ENCODE data around the gene FGD4. TPM values are rescaled to one million over a fixed set of nuclear protein-coding genes. Genes with fewer than 3 reads are reported as not detected.

Gene FGD4
- total RNA-seq, 1 experiment from 2014 or later = 54.3 TPM

- Histone ChIP-seq H3K56ac (ENCODE audit: insufficient read length, low read depth, low read length) (no peak overlapping the region), H3K4me1 (ENCODE audit: insufficient read depth, low read length) (no peaks in the 10 kb centered on the region), H4K8ac (replicated peaks; ENCODE audit: insufficient read length, low read depth, low read length) (no peak overlapping the region), H3K18ac (ENCODE audit: insufficient read length, low read depth, low read length) (no peak overlapping the region), H2BK5ac (ENCODE audit: insufficient read length, low read length) (no peak overlapping the region), H3K4ac (ENCODE audit: low read depth, low read length) (no peak overlapping the region), H3K79me1 (ENCODE audit: insufficient read depth, low read depth, low read length, poor library complexity, severe bottlenecking) (no peaks in the 10 kb centered on the region), H3K23ac (ENCODE audit: insufficient read length, low read depth, low read length) (no peak overlapping the region), H2BK12ac (ENCODE audit: insufficient read length, low read depth, low read length) (no peak overlapping the region), H2AFZ (ENCODE audit: low read length) (no peak overlapping the region), H3K14ac (ENCODE audit: insufficient read depth, low read length) (no peak overlapping the region), H2BK120ac (ENCODE audit: low read depth, low read length, poor library complexity, severe bottlenecking) (no peak overlapping the region), H3K79me2 (ENCODE audit: insufficient read depth, low read length) (no peaks in the 10 kb centered on the region), H4K20me1 (ENCODE audit: control insufficient read depth, insufficient read depth, insufficient read length) (no peaks in the 10 kb centered on the region), H3K4me2 (ENCODE audit: insufficient read depth, insufficient read length, low read length) (no peak overlapping the region), H4K91ac (ENCODE audit: insufficient read length, low read depth, low read length) (no peak overlapping the region), H3K9ac (ENCODE audit: extremely low read depth, insufficient read length, low read length) (no peak overlapping the region), H2AK5ac (ENCODE audit: insufficient read length, low read length) (no peak overlapping the region), H3K23me2 (ENCODE audit: insufficient read length, low read depth, low read length, poor library complexity, severe bottlenecking) (no peaks in the 10 kb centered on the region), H3T11ph (ENCODE audit: low read length) (no peak overlapping the region), H3K27ac (ENCODE audit: insufficient read length, low read depth, low read length) (no peak overlapping the region), H3K27me3 (ENCODE audit: insufficient read depth, low read length) (no peaks in the 10 kb centered on the region), H4K5ac (ENCODE audit: insufficient read length, low read depth, low read length) (no peak overlapping the region), H2BK20ac (ENCODE audit: low read depth, low read length, poor library complexity, severe bottlenecking) (no peak overlapping the region), H2BK15ac (ENCODE audit: low read depth, low read length) (no peak overlapping the region), H3K9me3 (ENCODE audit: control insufficient read depth, low read depth, low read length) (no peaks in the 10 kb centered on the region)
- H3K27me3 Mint-ChIP-seq (ENCODE audit: low read depth) = no peaks in the 10 kb centered on the region
- TF ChIP-seq, protein P1, sequence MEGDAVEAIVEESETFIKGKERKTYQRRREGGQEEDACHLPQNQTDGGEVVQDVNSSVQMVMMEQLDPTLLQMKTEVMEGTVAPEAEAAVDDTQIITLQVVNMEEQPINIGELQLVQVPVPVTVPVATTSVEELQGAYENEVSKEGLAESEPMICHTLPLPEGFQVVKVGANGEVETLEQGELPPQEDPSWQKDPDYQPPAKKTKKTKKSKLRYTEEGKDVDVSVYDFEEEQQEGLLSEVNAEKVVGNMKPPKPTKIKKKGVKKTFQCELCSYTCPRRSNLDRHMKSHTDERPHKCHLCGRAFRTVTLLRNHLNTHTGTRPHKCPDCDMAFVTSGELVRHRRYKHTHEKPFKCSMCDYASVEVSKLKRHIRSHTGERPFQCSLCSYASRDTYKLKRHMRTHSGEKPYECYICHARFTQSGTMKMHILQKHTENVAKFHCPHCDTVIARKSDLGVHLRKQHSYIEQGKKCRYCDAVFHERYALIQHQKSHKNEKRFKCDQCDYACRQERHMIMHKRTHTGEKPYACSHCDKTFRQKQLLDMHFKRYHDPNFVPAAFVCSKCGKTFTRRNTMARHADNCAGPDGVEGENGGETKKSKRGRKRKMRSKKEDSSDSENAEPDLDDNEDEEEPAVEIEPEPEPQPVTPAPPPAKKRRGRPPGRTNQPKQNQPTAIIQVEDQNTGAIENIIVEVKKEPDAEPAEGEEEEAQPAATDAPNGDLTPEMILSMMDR (conservative IDR thresholded peaks at IDR 0.05) = no peak
- DNase-seq = no peak
- peaks cover 17 to 58% (median 51%) of the 10 kb centered on the region in 3 experiments for H3K36me3 Mint-ChIP-seq (ENCODE audit: insufficient read depth in 1 of 3, low read depth in 3 of 3)
- no CpG with 5 or more reads among the region's 1 CpG for WGBS (ENCODE audit: extremely low coverage, insufficient read length, low lambda C conversion rate)
- peaks cover 3% of the 10 kb centered on the region in 2 experiments; a peak in 3 of 5 replicates for H3K9me3 Mint-ChIP-seq
- no peak overlapping the region for H3K4me3 Mint-ChIP-seq
- H3K27ac Mint-ChIP-seq = no peak overlapping the region
- peaks cover 3 to 4% of the 10 kb centered on the region in 2 experiments; a peak in 3 of 4 replicates for H3K4me1 Mint-ChIP-seq
These were observed 199.3 kb downstream of the FGD4 start for GRCh38 chr12:32598688-32599087.
